HG03064 (cell line): ENCODE results near the gene NTRK1.

Experiments used
- ATAC-seq: cut with Tn5 transposase; IDR thresholded peaks from one replicate; pipeline ENCODE4 v1.9.1; 2021; ENCODE audit warnings: low read depth; ENCODE audit not compliant: unreplicated experiment

The NTRK1 gene

GRCh38 chr1:156854634-156855033 is 6.0 kb upstream of the NTRK1 start:
- no peak for ATAC-seq

- ATAC-seq = no peak
These were observed 4.3 kb upstream of the NTRK1 start for GRCh38 chr1:156856282-156856785.

- no peak for ATAC-seq
These were observed 3.1 kb upstream of the NTRK1 start for GRCh38 chr1:156857532-156857931.

GRCh38 chr1:156858555-156858956 is 2.1 kb upstream of the NTRK1 start:
- ATAC-seq = no peak

GRCh38 chr1:156858959-156859522 is 1.6 kb upstream of the NTRK1 start, which contains the start of gene INSRR:
Gene INSRR, minus strand, starts transcription at chr1:156859117. Its CDS starts 496 bp downstream, at chr1:156858621.
- ATAC-seq = no peak

GRCh38 chr1:156859523-156860112 is 1.0 kb upstream of the NTRK1 start:
- ATAC-seq = no peak

GRCh38 chr1:156860113-156860627 is 495 bp upstream of the NTRK1 start:
- no peak for ATAC-seq

- ATAC-seq = no peak
These were observed 1.9 kb downstream of the NTRK1 start for GRCh38 chr1:156862584-156862983.

GRCh38 chr1:156862997-156863599 is 2.4 kb downstream of the NTRK1 start:
- no peak for ATAC-seq

- no peak for ATAC-seq
These were observed 3.0 kb downstream of the NTRK1 start for GRCh38 chr1:156863631-156864030.

GRCh38 chr1:156864796-156865195 is 4.1 kb downstream of the NTRK1 start:
- ATAC-seq = no peak

- no peak for ATAC-seq
These were observed 4.6 kb downstream of the NTRK1 start for GRCh38 chr1:156865258-156865657.

GRCh38 chr1:156865865-156866248 is 5.2 kb downstream of the NTRK1 start:
- ATAC-seq = no peak

GRCh38 chr1:156866249-156866909 is 5.7 kb downstream of the NTRK1 start:
- ATAC-seq = no peak

GRCh38 chr1:156868341-156868740 is 7.7 kb downstream of the NTRK1 start:
- ATAC-seq = no peak

- ATAC-seq = no peak
These were observed 8.8 kb downstream of the NTRK1 start for GRCh38 chr1:156869455-156869854.

GRCh38 chr1:156873659-156874058 is 13.0 kb downstream of the NTRK1 start:
- ATAC-seq = no peak

GRCh38 chr1:156874142-156874541 is 13.5 kb downstream of the NTRK1 start:
- no peak for ATAC-seq

GRCh38 chr1:156874572-156875340 is 14.1 kb downstream of the NTRK1 start:
- no peak for ATAC-seq

GRCh38 chr1:156875341-156875615 is 14.6 kb downstream of the NTRK1 start:
- no peak for ATAC-seq

GRCh38 chr1:156876281-156876680 is 15.6 kb downstream of the NTRK1 start:
- no peak for ATAC-seq
